ENCODE measurements around the gene LYPD6.

The LYPD6 gene

GRCh38 chr2:149409506-149409905, 79.1 kb downstream of the LYPD6 start:
- no peak for DNase-seq (ENCODE audit: low read depth in 2 of 2)

DNA sequence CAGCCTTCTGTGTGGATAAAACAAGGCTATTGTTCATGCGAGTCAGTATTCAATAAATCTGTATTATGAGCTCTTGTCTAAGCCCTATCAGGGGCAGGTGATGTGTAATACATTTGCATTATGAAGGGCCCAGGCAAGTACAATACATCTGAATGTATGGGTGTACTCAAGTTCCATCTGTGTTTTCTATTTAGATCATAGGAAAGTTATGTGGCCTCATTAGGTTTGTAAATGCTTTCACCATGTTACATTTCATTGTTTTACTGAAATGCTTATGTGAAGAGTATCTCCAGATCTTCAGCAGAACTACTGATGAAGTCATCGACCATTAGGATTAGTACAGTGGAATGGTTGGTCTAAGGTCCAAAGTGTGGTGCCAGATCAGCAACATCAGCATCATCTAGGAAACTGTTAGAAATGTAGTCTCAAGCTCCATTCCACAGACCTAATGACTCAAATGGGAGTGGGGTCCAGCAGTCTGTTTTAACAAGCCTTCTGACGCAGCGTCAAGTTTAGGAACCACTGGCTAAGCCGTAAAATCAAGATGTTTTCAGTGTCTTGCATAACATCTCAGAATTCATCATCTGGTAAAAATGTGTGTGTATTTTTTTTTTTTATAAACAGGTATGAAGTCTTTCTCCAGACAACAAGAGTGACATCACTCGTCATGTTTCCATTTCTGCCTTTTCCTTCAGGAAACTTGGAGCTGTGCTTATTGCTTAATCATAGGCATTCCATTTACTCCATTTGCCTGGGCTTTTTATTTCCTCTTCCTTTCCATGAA, 80.5 kb downstream of the LYPD6 start:
- no peak for DNase-seq (ENCODE audit: low read depth in 2 of 2)

DNA sequence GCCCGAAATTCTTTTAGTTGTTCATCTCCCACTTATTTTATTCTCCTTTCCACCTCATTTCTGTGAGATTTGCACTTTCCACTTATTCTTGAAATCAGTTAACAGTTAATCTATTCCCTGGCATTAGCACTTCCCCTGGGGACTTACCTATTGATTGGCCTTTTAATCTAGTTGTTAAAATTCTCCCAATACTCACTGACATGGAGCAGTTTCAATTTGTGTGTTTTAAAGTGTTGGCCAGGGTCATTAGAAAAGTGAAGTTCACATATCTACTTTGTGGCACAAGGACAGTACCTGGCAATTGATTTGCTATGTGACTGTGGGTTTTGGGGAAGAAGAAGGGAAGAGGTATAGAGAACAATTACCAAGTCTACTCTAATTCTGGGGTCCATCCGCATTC, 83.1 kb downstream of the LYPD6 start:
- DNase-seq (ENCODE audit: low read depth in 2 of 2), result no peak

- no peak for DNase-seq (ENCODE audit: low read depth in 2 of 2)
Measured at GRCh38 chr2:149415086-149415485, 84.7 kb downstream of the LYPD6 start.

DNA sequence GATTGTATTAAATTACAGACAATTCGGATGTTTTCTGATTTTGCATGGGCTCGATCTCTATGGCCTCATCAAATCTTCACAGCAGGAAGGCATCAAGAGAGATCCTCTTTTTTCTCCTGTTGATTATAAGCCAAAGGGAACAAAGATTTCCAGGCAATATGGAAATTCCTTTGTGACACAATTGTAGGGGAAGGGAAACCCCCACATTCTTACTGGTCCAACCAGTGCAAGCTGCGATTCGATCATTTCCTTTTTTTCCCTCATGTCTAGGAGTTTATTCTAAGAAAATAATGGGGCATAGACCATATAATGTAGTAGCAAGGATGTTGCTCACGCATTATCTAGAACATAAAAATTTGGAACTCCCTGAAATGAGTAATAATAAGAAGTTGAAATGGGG, 87.7 kb downstream of the LYPD6 start:
- DNase-seq (ENCODE audit: low read depth in 2 of 2), result no peak

DNA sequence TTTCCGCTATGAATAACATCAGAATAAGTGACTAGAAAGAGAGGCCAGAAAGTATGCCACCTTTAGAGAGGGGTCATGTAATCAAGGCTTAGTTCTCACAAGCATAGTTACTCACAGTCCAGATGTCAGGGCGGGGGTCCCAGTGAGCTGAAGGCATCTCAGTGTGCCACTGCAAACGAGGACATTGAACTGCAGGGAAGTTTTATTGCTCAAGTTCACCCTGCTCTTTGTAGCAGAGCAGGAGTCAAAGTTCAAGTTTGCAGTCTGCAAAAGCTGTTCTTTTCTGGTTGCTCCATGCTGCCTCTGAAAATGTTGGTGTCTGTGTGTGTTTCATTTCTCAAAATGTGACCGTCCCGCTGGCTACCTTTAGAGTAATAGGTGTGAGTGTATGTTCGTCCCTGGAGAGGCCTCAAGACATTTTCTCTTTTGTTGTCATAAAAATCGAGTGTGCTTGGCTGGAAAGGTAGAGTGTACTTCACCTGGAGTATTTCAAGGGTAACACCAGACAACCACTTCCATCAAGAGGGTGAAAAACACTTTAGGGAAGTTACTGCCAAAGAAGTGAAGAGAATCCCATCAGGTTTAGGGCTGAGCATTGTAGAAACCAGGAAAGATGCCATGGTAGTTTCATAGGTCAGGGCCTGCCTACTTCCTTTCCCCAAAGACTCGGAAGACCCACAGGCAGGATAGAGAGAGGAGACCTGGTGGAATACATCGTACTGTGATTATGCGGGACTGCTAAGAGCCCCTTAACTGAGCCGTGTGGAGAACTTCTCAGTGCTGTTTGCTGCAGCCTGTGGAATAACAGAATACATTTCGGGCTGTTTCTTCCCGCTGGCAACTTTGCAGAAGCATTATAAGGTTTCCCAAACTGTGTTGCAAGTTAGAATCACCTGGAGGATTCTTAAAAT, 89.9 kb downstream of the LYPD6 start:
- no peak for DNase-seq (ENCODE audit: low read depth in 2 of 2)

- no peak for DNase-seq (ENCODE audit: low read depth in 2 of 2)
Measured at GRCh38 chr2:149421791-149422190, 91.4 kb downstream of the LYPD6 start.

DNA sequence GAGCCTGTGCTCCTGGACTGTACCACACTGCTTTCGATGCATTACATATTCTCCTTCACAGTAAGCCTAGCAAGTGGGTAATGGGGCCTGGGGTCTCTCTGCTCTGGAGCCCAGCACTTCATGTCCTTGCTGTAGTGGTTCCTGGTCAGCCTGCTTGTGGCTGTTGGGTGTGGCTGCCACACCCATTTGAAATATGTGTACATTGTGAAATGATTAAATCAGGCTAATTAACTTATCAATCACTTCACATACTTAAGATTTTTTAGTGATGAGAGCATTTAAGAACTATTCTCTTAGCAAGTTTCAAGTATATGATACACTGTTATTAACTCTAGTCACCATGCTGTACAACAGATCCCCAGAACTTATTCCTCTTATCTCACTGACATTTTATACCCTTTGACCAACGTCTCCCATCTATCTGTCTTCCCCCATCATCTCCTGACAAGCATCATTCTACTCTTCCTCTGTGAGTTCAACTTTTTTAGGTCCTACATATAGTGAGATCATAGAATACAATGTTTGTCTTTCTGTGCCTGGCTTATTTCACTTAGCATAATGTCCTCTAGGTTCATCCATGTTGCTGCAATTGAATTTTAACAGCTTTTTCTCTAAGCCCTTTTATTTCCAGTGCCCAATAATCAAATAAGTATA, 92.1 kb downstream of the LYPD6 start:
- no peak for DNase-seq (ENCODE audit: low read depth in 2 of 2)

GRCh38 chr2:149422991-149423338, 92.6 kb downstream of the LYPD6 start:
- DNase-seq (ENCODE audit: low read depth in 2 of 2), result no peak

DNA sequence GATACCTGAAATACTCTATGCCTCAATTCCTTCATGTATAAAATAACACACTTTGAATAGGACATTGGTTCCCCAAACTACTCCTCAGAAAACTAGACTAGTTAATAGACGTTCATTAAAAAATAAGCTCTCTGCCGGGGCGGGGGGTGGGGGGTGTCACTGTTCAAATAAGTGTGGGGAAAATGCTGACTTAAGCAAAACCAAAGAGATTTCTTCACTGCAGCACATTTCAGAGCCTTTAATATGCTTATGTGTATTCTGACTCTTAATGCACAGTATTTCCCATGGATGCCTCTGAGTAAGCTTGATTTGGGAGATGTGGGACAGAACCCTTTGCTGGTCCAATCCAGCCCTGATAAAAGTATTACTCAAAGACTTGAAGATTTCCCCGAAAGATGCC, 93.2 kb downstream of the LYPD6 start:
- DNase-seq (ENCODE audit: low read depth in 2 of 2), result no peak

DNA sequence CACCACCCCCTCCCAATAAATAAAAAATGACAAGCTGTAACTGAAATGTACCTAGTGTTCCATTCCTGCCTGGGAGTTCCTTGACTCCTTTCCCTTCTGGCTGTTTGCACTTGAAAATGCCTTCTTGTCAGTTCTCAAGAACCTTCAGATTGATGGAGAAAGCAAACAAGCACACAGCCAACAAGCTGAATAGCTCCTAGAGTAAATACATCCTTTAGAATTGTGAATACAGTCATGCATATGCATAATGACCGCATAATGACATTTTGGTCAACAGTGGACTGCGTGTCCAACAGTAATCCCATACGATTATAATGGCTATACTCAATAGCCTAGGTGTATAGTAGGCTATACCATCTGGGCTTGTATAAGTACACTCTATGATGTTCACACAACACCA, 97.0 kb downstream of the LYPD6 start:
- no peak for DNase-seq (ENCODE audit: low read depth in 2 of 2)

DNA sequence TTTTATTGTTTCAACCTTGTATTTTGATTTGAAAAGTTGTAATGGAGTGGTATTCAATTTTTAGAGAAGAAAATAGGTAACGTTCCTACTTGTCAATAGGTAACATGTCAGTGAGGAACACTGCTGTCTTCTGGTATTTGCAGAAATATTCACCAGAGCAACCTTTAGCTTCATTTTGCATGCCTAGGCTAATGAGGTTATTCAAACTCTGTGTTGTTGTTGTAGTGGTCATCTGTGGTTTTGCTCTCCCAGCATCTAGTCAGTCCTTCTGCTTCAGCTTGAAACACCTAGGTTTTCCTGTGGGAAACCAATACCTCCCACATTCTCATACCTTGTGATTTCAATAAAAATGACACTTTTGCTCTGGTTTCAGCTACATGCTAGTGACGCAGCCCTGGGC, 98.4 kb downstream of the LYPD6 start:
- DNase-seq (ENCODE audit: low read depth in 2 of 2), result no peak

GRCh38 chr2:149430743-149431736, 100.7 kb downstream of the LYPD6 start:
- no peak for DNase-seq (ENCODE audit: low read depth in 2 of 2)

DNA sequence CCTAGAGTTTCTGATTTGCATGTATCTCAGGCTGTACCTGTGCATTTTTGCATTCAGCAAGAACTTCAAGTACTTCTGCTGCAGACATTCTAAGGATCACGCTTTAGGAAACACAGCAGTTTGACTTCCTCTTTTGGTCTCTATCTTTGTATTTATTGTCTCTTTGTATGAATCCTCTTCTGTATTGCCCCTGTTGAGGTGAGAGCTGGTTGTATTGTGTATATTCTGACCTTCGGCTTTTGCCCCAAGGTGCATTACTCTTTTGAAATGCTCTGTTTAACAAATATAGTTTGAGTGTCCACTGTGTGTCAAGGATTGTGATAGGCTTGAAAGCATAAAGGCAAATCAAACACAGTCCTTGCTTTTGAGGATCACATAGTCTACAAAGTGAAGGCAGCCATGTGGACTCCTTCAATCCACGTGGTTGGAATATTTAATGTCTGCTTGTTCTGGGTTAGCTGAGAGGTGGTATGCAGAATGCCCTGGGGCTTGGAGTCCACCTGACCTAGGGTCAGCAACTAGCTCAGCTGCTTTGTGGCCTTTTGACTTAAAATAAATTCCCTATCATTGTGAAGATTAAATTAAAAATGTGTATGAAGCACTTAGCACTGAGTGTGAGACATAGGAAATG, 108.1 kb downstream of the LYPD6 start:
- DNase-seq (ENCODE audit: low read depth in 2 of 2), result no peak

- no peak for DNase-seq (ENCODE audit: low read depth in 2 of 2)
Measured at GRCh38 chr2:149441255-149441654, 110.9 kb downstream of the LYPD6 start.

DNA sequence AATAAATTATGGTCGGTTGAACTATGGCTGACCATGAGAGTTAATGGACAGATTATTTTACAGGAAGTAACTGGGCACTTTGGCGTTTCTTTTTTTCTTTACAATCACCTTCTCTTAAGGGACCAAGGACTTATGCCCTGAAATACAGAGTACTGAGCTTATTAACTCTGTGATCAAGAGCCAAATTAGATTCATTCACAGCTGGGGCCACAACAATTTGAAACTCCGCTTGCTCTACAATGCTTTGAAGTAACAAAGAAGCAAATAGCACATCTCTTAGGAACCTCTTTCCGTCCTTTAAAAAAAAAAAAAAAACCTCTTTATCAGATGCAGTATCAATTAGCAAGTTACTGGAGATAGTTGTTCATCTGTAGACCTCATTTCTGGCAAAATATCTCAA, 112.0 kb downstream of the LYPD6 start:
- no peak for DNase-seq (ENCODE audit: low read depth in 2 of 2)

GRCh38 chr2:149443150-149443549, 112.8 kb downstream of the LYPD6 start:
- DNase-seq (ENCODE audit: low read depth in 2 of 2), result no peak

DNA sequence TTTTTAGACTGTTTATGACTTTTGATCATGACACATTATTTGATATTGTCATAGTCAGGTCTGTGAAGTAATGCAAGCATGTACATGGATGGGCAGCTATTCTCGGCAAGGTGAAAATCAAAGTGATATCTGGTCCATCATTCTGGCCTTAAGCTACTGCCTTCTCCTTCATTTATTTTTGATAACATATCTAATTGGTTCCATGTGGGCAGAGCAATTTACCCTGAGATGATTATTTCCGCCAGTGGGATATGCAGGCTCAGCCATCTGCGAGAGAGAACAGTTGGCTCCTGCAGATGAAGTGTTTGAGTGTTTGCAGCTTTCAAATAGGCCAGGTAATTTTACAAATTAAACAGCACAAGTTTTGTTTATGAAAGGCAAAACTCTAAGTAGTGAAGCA, 116.4 kb downstream of the LYPD6 start:
- no peak for DNase-seq (ENCODE audit: low read depth in 2 of 2)

GRCh38 chr2:149448315-149448714, 117.9 kb downstream of the LYPD6 start:
- DNase-seq (ENCODE audit: low read depth in 2 of 2), result no peak

DNA sequence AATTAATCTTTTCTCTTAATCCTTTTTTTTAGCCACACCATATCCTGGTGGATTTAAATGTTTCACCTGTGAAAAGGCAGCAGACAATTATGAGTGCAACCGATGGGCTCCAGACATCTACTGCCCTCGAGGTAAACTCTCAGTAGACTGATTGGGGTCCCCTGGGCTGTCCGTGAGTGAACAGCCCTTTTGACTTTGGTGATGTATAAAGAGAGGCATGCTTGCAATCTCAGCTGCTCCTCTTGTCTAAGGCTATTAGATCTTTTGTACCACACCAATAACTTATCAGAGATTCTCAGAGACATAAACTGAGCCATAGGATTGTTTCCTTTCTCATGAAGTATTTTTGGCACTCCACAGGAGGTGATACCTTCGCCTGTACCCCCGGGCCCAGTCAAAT, 118.6 kb downstream of the LYPD6 start:
- no peak for DNase-seq (ENCODE audit: low read depth in 2 of 2)
